HuH-7.5 (cell line): ENCODE measurements around the gene SLU7.

Source experiments
- DNase-seq: peaks from one replicate; pipeline ENCODE4 v3.0.0; 2011; ENCODE audit warnings: low spot score

SLU7 gene

DNA sequence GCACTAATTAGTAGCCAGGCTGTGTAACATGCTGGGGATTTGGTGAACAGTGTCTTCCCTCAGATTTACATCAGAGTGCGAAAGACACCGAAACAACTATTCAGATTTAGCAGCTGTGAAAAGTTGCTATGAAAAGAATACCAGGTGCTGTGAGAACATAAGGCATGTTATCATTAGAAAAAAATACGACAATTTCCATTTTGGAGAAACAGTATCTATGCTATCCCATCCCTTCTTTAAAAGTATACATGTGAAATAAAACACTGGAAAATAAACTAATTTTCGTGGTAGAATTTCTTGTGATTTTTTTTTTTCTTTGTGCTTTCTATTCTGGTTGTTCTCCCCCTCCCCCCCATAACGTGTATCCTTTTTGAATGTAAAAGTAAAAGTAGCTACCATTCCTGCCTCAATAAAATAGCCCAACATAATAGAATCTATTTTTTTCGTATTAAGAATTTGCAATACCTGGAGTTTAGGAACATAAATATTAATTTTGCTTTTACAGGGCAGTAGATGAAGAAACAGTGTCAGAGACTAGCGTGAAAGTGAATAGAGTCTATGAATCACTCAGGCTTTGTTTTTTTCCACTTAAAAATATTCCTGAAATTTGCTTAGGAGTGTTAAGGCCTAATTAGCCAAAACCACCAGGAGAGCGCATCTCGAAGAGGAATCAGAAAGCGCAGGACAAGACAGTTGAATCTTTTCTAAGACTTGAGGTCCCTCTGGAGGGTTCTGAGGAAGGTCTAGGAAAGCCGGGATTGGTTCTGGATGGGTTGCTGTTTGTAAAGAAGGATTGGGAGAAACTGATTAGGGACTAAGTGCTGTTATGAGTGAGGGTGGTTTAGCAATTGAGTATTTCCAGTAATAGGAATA, 813 bp upstream of the SLU7 start:
- no peak for DNase-seq

DNA sequence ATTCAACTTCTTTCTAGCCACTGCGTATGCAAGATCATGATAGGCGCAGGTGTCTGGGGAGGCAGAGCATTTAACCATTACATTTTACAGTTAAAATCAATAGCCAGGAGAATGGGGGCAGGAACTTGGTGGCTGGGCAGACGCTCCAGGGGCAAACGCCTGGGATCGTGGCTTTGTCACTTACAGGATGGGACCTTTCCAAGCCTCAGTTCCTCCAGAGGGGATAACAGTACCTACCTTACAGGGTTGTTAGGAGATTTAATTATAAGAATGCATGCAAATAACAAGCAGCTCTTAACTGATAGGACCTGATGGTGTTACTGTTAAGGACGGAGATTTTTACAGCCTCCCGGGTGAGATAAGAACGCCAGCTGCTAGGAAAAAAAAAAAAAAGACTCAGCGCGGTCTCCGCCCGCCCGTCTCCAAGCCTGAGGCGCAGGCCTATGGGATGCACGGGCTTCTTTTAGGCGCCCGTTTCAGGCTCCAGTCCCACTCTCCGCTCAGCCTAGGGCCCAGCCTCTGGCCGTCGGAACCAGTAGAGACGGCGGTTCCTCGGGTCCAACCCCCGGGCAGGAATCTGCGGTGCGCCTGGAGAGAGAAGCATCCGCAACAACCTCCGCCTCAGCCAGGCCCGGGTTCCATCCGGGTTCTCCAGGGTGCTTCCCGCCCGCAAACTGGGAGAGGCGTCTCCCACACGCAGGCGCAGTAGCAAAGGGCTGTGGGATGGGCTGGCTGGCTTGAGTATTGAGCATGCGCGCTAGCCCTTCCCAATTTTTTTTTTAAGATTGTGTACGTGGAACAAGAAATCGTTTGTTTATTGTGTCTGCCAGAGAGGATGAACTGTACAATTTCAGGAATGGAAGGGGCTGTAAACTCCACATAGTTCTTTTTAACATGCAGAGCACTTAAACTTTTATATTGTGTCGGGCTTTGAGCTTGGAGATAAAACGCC, 19.2 kb downstream of the SLU7 start, which contains the start of gene FAM200C:
Gene FAM200C, minus strand, starts transcription at position 653 of the 952 bp plus-strand sequence. CDS start 4,564 bp downstream, outside the sequence.
- peak; percentile 91 for DNase-seq

DNA sequence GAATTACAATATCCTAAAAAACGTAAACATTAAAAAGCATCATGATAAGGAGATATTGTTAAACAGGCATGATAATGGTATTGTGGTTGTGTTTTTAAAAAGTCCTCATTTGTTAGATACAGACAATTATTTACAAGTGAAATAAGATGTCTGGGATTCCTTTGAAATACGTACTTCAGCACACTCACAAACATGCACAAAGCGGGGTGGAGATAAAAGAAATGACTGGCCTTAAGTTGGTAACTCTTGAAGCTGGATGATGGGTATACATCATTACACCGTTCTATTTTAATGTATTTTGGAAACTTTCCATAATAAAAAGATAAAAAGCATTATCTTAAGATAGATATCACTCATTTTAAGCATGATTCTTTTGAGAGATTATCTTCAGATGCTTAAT, 20.1 kb downstream of the SLU7 start:
- no peak for DNase-seq

DNA sequence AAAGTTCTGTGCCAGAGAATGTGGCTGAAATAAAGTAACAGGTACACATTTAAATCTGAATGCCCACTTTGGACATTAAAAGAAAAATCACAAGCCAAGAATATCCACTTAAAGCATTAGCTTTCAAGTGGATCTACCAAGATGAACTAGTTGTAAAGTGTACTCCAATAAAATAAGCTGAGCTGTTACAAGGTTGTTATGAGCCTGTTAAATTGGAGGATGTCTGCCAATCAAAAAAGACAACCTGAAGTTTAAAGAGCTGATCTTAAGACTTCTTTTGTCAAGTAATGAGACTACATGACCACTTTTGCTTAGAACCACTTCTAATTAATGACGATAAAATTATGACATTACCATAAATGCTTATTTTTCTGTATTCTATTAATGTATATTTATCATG, 21.4 kb downstream of the SLU7 start:
- no peak for DNase-seq

DNA sequence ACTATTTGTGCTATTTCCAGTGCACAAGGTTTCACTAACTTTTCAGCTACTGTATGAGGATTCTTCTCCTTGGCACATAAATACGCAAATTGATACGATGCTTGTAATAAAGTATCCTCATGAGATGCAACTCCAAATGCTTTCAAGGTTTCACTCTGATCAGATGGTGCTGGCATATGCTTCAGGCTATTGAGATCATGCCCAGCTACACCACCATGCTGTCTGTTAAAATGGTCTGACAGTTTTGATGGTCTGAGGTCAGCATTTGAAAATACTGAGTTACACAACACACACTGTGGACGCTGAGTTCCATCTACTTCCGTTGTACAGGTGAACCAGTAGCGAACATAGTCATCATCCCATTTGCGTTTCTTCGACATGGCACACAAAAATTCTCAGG, 23.8 kb downstream of the SLU7 start:
- no peak for DNase-seq

DNA sequence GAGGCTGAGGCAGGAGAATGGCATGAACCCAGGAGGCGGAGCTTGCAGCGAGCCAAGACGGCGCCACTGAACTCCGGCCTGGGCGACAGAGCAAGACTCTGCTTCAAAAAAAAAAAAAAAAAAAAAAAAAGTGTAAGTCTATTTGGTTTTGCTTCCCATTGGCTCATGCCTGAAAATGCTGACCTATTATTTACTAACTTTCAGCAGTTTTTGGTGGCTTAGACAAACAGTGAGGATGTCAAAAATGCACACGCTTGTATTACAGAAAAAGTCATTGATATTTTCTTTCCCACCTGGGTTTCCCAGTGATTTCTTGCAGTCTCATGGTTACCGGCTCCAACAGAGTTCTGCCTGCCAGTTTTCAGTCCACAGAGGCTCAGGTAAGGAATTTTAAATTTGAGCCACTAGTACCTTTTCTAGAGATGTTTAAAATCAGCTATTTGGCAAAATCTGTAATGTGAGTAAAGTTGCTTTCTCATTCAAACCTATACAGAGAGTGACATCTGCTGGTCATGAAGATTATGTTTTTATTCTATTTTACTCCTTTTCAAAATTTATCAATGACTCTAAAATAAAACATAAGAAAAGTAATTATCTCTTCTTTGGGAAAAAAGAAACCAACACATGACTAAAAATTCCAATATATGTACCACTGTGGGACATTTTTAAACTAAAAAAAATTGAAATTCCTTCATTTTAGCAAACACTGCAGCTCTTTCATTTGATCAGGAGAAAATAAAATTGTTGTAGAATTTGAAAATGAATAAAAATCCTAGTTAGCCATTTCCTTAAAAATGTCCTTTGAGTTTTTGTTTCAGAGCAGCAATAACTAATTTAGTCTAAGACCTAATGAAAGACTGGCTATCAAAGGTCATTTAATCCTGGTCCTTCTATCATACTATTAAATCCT, 27.8 kb downstream of the SLU7 start:
- DNase-seq, result no peak

DNA sequence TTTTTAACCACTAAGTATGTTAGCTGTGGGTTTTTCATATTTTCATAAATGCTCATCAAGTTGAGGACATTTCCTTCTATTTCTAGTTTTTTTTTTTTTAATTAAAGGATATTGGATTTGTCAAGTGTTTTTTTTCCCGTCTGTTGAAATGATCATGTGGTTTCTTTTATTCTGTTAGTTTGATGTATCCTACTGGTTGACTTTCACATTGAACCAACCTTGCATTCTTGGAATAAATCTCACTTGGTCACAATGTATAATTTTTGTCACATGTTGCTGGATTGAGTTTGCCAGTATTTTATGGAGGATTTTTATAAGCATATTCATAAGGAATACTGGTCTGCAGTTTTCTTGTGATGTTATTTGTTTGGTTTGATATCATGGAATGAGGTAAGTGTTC, 31.4 kb downstream of the SLU7 start:
- no peak for DNase-seq

DNA sequence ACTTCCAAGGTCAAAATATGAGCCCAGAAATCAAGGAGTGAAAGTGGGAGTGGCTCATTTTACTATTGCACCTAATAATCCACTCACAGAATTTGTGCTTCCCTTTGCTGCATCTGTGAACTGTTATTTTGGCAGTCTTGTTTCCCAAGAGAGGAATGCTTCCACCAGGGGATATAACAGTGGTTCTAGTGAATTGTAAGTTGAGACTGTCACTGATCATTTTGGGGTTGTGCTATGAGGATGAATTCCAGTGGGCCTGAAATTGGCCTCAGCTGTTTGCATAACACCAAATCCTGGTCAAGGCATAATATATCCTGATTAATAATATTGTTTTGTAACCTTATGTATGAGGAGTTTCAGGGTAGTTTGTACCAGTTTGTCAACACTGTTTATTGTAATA, 33.4 kb downstream of the SLU7 start:
- DNase-seq, result no peak

DNA sequence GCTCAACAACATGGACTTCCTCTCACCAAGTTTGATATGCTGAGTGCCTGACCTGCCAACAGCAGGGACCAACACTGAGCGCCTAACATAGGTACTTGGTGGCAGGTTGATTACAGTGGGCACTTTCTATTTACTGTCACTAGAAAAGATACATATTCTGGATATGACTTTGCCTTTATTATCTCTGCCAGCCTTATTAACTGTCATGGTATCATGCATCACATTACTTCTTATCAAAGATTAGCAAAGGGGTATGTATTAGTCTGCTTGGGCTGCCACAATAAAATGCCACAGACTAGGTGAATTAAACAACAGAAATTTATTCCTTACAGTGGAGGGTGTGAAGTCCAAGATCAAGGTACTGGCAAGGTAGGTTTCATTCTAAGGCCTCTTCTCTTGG, 34.2 kb downstream of the SLU7 start:
- no peak for DNase-seq

DNA sequence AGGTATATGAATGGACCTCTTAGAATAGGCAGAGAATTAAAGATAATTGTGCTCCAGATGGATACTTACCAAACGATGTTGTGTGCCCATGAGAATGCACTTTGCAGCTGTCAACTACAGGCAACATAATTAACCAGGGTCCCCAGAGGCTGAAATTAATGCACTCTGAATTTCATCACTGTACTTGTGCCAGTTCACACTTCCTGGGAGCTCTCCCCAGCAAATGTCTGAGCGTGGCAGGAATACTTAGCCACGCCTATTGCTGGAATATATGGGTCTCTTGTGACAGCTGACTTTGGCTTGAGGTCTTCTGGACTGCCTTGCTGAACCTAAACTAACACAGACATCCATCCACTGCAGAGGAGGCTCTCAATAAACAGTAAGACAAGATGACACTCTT, 36.5 kb downstream of the SLU7 start:
- no peak for DNase-seq

DNA sequence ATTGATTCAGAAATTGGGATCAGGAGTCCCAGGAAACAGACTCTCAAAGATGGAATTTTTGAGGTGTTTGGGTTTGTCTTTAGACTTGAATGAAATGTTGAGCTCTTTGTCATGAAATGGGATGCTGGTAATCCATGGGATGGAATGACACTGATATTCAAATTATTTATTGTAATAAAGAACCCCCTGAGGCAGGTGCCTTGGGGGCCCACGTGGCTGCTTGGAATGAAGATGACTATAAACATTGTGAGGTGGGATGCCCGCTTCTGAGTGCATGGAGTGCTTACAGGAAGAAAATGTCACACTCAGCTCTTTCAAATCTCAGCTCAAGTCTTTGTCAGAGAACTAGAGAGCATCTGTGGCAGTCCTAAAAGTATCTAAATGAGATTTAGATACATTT, 38.8 kb downstream of the SLU7 start:
- DNase-seq, result no peak

DNA sequence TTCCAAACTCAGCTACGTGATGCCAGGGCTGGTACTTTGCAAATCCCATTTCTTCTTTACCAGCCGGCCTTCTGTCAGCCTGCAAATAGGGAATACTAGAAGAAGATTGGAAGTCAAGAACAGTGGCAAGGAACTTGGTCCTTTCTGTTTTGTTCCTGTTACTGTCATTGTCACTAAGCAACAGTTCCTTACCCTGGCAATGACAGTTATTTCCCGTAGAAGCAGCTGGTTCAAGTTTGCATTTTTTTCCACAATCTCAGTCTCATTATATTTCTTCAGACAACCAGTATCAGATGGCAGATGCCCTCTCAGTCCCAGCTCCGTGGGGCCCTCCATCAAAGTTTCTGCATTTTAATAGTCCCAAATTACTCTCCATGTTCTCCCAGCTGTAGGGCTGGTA, 39.4 kb downstream of the SLU7 start:
- no peak for DNase-seq

DNA sequence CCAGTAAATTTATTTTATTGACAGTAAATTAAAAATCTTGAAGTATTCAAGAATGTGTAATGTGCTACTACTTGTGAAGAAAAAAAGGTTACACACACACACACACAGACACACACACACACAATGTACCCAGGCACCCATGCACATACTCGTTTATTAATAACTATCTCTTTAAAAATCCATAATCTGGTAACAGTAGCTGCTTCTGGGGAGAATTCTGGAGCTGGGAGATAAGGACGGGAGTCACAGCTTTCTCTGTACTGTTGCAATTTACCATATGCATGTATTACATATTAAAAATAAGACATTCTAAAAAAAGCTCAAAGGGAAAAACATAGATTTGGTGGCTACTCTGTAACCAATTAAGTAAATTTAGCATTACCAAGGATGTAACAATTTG, 40.6 kb downstream of the SLU7 start:
- no peak for DNase-seq

DNA sequence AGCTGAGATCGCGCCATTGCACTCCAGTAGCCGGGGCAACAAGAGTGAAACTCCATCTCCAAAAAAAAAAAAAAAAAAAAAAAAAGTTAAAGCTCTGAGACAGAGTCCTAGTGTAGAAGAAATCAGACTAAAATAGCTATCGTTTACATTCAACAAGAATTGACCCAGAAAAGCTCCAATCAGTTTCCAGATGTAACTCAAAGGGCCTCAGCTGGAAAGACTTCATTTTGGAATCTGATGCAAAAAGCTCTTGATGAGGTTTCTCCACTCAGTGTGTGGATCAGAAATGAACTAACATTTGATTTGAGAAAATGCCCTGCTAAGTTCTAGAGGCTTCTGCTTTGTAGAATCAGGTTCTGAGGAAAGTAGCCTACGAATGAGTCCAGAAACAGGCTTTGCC, 41.2 kb downstream of the SLU7 start:
- no peak for DNase-seq

DNA sequence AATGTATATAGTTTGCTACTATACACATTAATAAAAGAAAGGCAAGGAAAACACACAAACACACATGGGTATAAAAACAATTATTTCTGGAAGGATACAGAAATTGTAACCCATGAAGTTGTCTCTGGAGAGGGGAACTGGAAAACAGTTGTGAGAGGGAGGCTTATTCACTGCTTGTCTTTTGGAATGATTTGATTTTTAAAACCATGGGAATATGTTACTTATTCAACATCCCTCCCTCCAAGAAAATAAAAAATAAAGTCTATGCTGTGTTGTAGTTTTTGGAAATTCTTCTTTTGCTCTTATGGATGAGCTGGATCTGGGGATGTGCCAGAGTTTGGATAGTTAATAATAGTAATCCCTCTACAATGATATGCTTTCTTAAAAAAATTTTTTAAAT, 42.5 kb downstream of the SLU7 start:
- no peak for DNase-seq

DNA sequence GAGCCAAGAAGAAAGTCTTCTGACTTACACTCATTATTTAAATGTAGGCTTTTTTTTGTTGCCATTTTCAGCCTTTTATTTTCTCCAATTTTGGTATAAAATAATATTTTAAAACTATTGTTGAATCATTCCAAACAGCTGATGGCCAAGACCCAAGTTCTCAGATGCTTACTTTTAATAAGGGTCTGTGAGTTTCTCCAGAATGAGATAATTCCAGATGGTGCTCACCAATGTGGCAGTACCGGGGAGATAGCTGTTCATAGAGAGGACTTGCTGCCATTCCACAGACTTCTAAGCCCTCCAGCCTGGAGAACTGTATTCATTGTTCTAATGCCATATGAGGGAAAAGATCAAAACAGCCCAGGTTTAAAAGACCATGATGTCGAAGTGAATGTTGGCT, 43.2 kb downstream of the SLU7 start:
- DNase-seq, result no peak

DNA sequence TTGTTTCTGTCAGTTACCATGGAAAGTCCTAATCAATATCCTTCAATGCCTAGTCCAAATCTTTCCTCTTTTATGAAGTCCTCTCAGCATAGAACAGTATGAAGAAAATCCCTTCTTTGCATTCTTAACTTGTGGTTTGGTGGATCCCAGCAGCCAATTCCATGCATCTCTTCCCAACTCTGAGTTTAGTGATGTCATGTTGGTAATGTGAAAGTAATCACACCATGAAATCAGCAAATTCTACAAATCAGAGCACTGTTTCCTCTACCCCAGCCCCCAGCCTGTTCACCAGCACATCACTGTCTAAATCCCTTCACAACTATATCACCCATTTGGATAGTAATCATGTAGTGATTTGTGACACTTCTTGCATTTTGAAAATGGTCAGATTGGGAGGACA, 43.7 kb downstream of the SLU7 start:
- DNase-seq, result no peak

DNA sequence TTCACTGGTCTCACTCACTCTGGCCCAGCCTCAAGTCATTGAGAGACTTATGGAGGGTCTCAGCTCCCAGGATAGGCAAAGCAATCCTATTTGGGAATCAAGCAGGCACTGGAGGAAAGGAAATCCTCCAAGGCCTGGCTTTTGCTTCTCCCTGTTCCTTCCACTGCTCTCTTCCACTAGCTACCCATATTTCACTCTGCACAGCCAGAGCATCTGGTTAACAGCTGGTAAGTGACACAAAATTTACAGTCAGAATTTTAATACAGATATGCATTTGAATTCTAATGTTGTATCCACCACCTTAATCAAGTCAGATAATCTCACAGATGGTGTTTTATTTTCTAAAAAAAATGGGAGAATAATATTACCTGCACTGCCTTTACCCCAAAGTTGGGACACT, 47.6 kb downstream of the SLU7 start:
- no peak for DNase-seq

DNA sequence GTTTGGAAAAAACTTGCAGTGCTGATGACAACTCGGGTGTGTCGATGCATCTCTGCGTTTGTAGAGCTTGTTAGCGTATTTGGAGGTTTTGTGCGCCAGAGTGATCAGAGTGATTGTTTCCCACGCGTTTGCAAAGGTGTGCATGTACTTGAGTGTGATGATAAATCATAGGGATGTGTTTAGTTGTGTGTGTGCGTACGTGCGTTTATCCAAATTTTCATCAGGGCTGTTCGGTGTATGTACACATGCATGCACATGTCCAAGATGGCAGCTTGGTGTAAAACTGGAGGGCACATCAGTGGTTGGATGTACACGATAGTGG, 48.2 kb downstream of the SLU7 start:
- DNase-seq, result no peak

DNA sequence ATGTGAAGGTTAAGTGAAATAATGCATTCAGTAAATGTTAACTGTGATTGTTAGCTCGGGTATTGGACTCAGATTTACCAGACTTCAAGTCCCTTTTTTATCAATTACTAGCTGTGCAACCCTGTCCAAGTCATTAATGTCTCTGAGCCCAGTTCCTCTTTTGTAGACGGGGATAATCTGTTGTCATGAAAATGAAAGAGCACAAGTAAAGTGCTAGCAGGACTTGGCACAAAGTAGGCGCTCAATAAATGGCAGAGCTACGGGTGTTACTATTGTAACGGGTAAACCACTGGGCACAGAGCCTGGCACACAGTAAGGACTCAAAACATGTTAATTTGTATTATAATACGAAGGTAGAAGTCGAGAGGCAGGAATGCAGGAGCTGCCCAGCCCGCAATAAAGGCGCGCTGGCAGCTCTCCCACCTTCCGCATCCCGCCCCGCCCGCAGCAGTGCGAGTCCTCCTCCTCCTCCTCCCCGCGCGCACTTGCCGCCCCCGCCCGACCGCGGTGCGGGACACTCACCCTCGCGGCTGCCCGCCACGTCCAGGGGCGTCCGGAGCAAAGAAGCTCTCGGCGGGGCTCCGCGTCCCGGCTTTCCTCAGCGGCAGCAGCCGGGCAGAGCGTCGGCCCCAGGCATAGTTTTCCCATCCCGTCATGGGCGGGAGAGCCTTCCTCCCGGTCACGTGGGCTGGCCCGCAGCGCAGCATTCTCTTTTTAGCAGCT, 48.7 kb downstream of the SLU7 start, which contains the start of gene C1QTNF2:
Gene C1QTNF2, minus strand, starts transcription at position 637 of the 723 bp plus-strand sequence. CDS start 15,615 bp downstream, outside the sequence.
- no peak for DNase-seq

DNA sequence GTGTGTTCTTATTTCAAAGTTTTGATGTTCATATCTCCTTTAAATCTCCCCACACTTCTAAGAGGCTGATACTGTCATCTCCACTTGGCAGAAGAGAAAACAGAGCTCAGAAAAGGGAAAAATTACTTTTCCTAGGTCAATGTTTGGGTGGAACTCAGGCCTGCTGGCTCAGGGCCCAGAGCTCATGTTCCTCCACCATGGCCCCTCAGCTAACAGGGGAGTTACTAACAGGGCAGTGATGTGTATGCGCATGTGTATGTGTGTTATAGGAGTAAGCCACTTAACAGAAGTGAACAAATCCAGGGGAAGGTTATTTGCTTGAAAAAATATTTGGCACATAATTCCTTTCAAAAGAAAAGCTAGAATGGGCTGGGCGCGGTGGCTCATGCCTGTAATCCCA, 51.0 kb downstream of the SLU7 start:
- DNase-seq, result no peak
